HG03565 (cell line): ENCODE data around the gene B3GALT4.
"Not testable (repeated sequence)": the region's sequence is repeated elsewhere in the genome, so short reads cannot be mapped to it uniquely, and the experiment has no call there.

ENCODE experiments used
- ATAC-seq: cut with Tn5 transposase; IDR thresholded peaks from one replicate; pipeline ENCODE4 v1.9.1; 2021; ENCODE audit warnings: mild to moderate bottlenecking, moderate library complexity; ENCODE audit not compliant: unreplicated experiment

The B3GALT4 gene, protein sequence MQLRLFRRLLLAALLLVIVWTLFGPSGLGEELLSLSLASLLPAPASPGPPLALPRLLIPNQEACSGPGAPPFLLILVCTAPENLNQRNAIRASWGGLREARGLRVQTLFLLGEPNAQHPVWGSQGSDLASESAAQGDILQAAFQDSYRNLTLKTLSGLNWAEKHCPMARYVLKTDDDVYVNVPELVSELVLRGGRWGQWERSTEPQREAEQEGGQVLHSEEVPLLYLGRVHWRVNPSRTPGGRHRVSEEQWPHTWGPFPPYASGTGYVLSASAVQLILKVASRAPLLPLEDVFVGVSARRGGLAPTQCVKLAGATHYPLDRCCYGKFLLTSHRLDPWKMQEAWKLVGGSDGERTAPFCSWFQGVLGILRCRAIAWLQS

DNA sequence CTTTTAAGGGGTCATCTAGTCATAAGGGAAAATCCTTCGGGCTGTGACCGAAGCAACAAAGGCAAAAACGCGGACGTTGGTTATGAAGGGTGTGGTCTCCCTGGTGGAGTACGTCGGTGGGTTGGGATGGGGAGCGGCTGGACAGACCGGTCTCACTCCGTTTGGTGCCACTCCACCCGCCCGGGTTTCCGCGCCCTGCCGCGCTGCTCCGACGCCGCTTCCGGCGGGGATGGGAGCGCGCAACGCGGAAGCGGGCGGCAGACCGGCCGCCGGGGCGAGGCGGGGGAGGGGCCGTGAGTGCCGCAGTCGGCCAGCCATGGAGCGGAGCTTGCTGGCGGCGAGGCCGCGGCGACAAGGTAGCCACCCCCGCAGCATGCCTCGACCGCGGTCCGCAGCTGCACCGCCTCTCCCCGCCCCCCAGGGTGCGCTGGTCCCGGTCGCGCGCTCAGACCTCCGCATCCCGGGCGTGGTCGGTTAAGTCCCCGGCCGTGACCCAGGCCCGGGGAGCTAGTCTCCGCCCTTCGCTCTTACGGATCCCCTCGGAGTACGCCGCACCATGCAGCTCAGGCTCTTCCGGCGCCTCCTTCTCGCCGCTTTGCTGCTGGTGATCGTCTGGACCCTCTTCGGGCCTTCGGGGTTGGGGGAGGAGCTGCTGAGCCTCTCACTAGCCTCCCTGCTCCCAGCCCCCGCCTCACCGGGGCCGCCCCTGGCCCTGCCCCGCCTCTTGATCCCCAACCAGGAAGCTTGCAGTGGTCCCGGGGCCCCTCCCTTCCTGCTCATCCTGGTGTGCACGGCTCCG lies at the start of gene B3GALT4:
B3GALT4 (plus strand) TSS at position 260 of the 799 bp plus-strand sequence; CDS start at position 557, 297 bp downstream.
- ATAC-seq = peak; percentile 40

DNA sequence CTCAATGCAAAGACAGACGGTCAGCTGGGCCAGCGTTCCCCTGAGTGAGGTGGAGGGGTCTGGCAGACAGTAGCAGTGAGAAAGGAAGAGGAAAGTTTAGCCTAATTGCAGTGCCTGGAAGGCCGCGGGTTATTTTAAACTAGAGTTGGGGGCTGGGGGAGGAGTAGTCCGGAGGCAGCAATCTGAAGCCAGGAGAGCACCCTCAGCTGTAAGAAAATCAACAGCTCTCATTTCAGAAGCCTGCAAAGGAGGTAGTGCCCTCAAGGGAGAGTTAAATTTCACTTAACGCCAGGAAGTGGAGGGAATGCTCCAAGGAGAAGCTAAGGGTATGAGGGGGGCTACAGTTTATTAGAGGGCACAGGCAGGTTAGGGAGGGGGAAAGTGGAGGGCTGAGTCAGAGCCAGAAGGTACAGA lies 41.7 kb upstream of the B3GALT4 start:
- no peak for ATAC-seq

DNA sequence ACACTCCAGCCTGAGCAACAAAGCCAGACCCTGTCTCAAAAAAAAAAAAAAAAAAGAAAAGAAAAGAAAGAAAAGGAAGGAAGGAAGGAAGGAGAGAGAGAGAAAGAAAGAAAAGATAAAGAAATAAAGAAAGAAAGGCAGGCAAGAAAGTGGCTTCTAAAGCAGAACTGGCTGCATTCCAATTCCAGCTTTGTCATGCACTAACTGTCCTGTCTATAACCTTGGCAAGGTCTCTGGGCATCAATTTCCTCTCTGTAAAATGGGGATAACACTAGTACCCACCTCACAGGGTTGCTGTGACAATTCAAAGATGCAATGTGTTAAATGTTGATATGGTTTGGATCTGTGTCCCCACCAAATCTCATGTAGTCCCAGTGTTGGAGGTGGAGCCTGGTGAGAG lies 40.6 kb upstream of the B3GALT4 start:
- no peak for ATAC-seq

DNA sequence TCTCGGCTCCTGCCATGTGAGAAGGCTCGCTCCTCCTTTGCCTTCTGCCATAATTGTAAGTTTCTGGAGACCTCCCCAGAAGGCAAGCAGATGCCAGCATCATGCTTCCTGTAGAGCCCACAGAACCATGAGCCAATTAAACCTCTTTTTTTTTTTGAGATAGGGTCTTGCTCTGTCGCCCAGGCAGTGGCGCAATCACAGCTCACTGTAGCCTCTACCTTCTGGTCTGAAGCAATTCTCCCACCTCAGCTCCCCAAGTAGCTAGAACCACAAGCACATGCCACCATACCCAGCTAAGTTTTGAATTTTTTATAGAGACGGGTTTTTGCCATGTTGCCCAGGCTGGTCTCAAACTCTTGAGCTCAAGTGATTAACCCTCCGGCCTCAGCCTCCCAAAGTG lies 40.1 kb upstream of the B3GALT4 start:
- no peak for ATAC-seq

DNA sequence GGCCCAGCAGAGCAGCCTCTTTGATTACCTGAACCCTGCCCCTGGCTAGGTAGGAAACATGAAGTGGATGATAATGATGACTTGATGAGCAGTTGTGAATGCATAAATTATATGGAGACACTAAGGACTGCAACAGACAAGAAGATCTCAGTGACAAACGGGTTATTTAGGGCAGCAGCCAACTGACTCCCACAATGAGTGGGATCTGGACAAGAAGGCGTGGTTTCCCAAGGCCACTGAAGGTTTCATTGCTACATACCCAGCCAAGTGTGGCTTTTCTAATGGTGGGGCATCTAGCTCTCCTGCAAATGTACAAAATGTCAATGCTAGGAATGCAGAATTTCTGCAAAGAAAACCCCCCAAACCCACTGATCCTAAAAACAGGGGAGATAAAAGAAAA lies 39.2 kb upstream of the B3GALT4 start:
- ATAC-seq = no peak

DNA sequence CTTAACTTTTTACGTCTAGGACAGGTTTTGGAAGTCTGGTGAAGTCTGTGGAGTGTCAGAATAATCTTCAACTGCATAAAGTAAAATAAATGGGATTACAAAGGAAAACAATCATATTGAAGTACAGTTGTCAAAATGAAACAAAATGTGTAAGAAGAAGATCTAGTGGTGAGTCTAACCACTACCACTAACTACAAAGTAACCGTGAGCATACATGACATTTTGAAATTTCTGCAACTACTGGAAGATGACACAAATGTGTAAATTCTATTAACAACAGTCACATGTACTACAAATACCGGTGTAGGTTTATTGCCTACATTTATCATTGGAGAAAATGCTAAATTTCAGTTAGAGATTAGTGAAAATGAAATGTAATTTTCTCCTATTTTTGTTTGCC lies 35.0 kb upstream of the B3GALT4 start:
- ATAC-seq = no peak

DNA sequence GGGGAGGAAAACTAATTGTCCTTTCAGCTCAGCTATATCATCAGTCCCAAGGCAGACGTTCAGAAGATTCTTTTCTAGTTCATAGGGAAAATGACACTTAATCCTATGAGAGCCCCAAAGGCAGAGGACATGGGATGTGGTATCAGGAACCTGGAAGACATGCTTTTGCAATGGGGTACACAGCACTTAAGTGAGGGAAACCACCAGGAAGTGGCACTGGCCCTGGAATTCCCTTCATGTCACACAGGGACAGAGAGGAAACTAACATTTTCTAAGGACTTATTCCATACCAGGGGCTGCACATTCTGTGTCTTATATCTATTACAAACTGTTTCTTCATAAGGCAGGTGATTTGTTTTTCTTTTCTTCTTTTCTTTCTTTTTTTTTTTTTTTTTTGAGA lies 33.4 kb upstream of the B3GALT4 start:
- ATAC-seq = no peak

DNA sequence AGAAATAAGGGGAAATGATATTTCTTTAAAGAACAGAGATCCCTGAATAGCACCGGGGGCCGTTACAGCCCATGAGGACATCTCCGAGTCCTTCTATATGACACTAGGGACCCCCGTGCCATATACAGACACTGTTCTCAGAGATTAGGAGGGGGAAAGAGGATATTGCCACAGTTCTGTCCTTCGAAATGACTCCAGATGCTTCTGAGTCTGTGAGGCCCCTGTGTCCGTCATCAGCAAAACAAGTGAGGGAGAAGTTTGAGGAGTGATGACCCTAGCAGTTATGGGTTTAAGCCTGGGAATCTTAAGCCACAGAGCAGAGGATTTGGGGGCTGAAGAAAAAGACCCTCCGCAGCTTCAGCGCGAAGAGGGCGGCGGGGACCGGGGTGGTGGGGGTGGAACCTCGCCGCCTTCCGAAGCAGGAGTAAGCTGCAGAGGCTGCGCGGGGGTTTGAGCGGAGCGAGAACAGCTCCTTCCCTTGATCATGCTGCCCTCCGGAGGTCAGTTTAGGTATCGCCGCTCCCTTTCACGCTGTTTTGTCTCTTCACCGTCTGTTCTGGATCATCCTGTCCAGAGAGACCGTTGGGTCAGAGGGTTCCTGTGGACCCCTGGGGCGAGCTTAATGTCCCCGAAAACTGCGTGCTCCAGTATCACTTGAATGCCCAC lies 28.8 kb upstream of the B3GALT4 start:
- ATAC-seq = no peak

DNA sequence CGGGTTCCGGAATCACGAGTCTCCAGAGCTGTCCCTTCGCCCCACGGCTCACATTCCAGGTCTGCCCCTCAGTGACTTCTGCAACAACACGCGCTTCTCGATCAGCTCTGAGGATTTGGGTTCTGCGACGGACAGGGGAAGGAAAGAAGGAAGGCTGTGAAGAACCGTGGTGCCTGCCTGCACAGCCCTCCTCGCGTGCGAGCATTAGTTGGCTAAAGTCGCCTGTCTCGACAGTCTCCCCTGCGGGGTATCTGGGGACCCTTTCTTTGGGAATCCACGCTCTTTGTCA lies 28.3 kb upstream of the B3GALT4 start:
- ATAC-seq = no peak

DNA sequence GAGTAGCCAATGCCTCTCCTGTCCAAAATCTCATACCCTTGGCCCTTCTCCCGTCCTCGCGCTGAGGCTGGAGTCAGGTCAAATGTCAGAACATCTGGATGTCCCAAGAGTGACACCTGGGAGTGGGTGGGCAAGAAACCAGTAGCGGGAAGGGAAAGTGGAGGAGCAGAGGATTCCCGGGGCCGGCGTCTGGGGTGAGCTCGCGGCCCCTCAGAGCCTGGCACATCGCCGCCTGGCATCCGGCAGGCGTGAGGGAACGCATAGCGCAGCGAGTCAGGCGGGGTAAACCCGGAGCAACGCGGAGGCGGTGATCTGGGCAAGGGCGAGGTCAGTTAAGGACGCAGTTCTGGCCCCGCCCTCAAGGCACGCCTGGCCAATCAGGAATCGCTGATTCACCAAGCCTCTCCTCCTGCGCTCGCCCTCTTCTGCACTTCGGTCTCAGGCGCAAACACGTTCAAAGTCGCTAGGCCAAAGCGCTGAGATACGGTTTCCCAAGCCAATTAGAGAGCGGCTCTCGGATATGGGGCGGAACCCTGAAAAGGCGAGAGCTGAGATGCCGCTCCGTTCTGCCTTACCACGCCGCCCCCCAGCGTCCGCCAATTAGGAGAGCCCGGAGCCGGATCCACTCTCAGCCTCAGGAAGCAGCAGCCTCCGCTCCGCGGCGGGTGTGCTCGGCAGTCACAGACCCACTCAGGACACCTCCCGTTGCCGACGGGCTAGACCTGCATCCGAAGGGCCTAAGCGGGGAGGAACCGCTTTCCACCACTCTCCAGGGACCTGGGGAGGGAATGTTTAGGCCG lies 27.8 kb upstream of the B3GALT4 start:
- peak; percentile 90 for ATAC-seq

DNA sequence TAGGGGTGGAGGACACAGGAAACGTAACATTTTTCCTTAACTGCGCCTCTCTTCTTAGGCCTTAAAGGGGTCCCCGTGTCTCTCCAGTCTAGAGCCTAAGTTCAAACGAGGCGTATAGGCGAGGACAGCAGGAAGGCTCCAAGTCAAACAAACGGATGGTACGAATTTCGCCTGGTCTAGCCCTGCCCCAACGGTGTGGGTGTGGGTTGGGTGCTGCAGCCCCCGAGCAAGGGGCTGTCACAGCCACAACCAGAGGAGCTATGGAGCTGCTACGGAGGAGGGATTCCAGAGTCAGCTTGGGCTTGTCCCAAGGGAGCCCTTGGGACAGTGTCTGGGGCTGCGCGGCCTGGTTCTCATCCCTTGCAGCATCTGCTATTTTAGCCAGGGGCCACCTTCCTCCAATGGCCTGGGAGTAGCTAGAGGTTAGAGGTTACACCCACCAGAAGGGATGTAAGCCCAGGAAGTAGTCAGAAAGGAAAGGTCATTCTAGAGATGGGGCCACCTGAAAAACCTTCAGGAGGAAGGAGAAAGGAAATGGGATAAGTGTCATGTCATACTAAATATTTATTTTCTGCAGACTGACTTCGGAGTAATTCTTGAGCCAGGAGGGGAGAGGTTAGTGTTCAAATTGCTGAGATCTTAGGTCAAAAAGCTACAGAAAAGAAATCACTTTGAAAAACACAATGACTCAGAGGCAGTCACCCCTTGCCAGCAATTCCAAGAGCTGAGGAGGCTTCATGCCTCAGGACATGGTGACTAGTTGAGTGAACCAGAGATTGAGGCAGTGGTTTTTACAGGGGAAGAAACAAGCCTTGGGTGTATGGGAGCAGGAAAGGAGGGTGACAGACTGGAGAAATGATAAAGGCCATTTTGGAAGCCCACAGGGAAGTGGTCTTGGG lies 26.9 kb upstream of the B3GALT4 start:
- ATAC-seq = no peak

DNA sequence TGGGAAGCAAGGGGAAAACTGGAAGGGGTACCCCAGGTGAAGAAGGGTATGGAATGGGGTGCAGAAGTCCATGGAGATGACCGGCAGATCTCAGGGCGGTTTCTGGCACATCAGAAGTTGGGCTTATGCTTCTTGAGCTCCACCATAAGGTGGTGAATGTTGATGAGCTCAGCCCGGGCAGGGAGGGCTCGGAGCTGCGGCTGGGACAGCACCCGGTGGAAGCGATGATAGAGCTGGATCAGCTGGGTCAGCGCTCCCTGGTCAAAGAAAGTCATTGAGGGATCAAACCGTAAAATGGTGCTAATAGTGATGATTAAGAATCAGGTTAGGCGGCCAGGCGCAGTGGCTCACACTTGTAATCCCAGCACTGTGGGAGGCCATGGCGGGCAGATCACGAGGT lies 26.2 kb upstream of the B3GALT4 start:
- ATAC-seq = no peak

DNA sequence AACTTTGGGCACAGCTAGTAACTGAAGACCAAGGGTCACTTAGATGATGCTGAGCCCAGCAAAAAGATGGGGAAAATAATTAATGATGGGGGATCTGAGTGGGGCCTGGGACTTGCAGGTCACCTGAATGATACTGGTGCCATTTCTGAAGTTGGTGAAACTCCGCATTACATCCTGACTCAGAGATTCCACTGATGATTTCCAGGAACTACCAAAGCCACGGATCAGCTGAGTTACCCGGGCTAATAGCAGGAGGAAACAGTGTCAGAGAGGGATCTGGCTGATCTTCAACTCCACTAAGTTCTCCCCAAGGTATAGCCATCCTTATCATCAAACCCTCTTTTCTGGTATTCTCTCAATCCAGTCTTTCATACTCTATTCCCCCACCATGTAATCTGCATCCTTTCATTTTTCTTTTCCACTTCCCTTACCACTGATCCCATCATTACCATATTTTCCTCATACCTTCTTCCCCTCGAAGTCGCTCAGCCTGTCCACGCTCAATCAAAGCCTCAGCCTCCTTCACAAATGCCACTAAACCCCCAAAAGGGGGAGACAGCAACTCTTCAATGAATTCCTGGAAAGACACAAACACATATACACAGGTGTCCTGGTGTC lies 25.4 kb upstream of the B3GALT4 start:
- no peak for ATAC-seq

DNA sequence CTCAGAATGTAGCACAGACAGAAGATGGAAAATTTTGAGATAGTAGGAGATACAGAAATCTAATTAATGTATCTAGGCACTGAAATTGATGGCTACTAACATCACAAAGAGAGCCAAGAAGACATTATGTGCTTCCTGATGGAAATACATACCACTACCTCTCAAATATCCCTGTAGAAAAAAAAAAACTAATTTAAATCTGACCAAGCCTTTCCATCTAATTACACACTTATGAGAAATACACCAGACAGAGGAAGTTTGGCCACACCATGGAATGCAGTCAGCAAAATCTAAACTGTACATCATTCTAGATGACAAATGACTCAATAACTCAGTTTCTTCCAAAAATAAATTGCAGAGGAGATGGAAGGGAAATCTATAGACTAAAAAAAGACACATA lies 24.2 kb upstream of the B3GALT4 start:
- ATAC-seq = no peak

DNA sequence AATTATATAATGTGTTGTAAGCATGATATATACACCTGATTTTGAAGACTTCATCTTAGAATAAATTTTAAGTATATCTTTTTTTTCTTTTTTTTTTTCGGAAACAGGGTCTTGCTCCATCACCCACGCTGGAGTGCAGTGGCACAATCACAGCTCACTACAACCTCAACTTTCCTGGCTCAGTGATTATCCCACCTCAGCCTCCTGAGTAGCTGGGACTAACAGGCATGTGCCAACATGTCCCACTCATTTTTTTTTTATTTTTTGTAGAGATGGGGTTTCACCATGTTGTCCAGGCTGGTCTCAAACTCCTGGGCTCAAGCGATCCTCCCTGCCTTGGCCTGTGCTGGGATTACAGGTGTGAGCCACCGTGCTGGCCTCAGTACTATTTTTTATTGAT lies 22.3 kb upstream of the B3GALT4 start:
- ATAC-seq = no peak

DNA sequence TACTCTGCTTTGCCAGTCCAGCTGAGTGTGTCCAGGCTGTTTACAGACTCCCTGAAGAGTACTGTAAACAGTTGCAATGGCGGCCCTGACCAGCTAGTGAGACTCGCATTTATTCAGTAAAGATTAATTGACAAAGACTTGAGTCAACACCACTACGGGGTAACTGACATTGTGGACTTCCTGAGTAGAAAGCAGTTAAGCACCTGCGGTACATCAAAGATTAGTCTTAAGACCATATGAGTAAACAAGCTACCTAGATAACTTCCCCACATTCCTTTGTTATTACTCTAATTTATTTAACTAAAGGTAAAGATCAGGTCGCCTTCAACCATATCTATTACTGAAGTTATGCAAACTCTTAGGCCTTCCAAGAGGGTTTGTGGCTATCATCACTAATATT lies 17.9 kb upstream of the B3GALT4 start:
- no peak for ATAC-seq

DNA sequence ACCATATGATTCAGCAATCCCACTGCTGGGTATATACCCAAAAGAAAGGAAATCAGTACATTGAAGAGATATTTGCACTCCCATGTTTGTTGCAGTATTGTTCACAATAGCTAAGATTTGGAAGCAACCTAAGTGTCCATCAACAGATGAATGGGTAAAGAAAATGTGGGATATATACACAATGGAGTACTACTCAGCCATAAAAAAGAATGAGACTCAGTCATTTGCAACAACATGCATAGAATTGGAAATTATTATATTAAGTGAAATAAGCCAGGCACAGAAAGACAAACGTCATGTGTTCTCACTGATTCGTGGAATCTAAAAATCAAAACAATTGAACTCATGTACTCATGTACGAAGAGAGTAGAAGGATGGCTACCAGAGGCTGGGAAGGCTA lies 14.4 kb upstream of the B3GALT4 start:
- ATAC-seq = not testable (repeated sequence)

DNA sequence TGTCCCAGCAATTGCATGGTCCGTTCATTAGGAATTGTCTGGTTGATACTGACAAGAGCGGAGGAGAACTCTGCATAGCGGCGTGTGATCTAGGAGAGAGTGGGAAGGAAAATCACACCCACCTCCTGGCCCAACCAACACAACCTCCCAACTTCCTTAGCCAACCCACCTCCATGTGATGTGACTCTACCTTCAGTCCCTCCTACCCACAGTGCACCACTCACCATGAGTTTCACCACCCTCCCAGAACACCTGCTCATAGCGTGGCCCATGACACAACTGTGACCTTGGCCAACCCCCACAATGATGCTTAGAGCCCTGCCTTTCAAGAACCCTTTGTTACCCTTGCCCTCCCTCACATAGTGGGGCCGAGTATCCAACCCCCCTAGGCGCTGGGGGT lies 12.9 kb upstream of the B3GALT4 start:
- no peak for ATAC-seq

DNA sequence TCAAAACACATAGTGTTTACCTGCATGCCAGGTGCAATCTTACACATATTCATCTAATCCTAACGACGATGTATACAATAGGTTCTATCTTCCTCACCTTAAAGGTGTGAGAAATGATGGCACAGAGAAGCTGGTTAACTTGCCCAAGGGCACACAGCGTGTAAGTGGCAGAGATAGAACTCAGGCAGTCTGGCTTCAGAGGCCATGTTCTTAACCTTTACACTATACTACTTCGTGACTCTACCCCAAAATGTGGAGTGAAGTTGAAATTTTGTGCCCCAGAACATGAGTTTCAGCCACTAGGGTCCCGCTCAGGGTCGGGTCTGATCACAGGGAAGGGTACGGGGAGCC lies 5.8 kb upstream of the B3GALT4 start:
- peak; percentile 4 for ATAC-seq
